HG03520 (cell line): ENCODE results near the gene CCDC50.

Source experiments
- ATAC-seq: cut with Tn5 transposase; IDR thresholded peaks from one replicate; pipeline ENCODE4 v1.9.1; 2021; ENCODE audit warnings: mild to moderate bottlenecking, moderate library complexity; ENCODE audit not compliant: unreplicated experiment

The CCDC50 gene

GRCh38 chr3:191415566-191415965, 86.4 kb downstream of the CCDC50 start:
- ATAC-seq: no peak

- ATAC-seq: no peak
Measured at GRCh38 chr3:191417457-191417729, 88.2 kb downstream of the CCDC50 start.

- no peak for ATAC-seq
Measured at GRCh38 chr3:191420771-191421170, 91.6 kb downstream of the CCDC50 start.

- no peak for ATAC-seq
Measured at GRCh38 chr3:191424881-191425280, 95.7 kb downstream of the CCDC50 start.

- no peak for ATAC-seq
Measured at GRCh38 chr3:191425322-191425734, 96.1 kb downstream of the CCDC50 start.

GRCh38 chr3:191426311-191426710, 97.1 kb downstream of the CCDC50 start:
- no peak for ATAC-seq

- ATAC-seq: no peak
Measured at GRCh38 chr3:191428177-191428576, 99.0 kb downstream of the CCDC50 start.

GRCh38 chr3:191430103-191430502, 100.9 kb downstream of the CCDC50 start:
- no peak for ATAC-seq

- ATAC-seq: no peak
Measured at GRCh38 chr3:191431160-191431822, 102.1 kb downstream of the CCDC50 start.

GRCh38 chr3:191432162-191432561, 103.0 kb downstream of the CCDC50 start:
- ATAC-seq: no peak

- no peak for ATAC-seq
Measured at GRCh38 chr3:191434024-191434423, 104.8 kb downstream of the CCDC50 start.

- ATAC-seq: no peak
Measured at GRCh38 chr3:191435981-191436380, 106.8 kb downstream of the CCDC50 start.

- ATAC-seq: no peak
Measured at GRCh38 chr3:191438150-191438814, 109.1 kb downstream of the CCDC50 start.

- no peak for ATAC-seq
Measured at GRCh38 chr3:191440532-191440931, 111.3 kb downstream of the CCDC50 start.

- no peak for ATAC-seq
Measured at GRCh38 chr3:191441687-191442086, 112.5 kb downstream of the CCDC50 start.

- no peak for ATAC-seq
Measured at GRCh38 chr3:191444569-191444968, 115.4 kb downstream of the CCDC50 start.
